HG02610 (cell line): ENCODE results near the gene LAMTOR4.
A peak's percentile ranks its signal among the peaks of the same experiment; 100 is the strongest.
"Not testable (repeated sequence)": the region's sequence is repeated elsewhere in the genome, so short reads cannot be mapped to it uniquely, and the experiment has no call there.

Experiments used
- ATAC-seq: cut with Tn5 transposase; IDR thresholded peaks from one replicate; pipeline ENCODE4 v1.9.1; 2021; ENCODE audit warnings: mild to moderate bottlenecking, moderate library complexity; ENCODE audit not compliant: unreplicated experiment

Gene LAMTOR4

DNA sequence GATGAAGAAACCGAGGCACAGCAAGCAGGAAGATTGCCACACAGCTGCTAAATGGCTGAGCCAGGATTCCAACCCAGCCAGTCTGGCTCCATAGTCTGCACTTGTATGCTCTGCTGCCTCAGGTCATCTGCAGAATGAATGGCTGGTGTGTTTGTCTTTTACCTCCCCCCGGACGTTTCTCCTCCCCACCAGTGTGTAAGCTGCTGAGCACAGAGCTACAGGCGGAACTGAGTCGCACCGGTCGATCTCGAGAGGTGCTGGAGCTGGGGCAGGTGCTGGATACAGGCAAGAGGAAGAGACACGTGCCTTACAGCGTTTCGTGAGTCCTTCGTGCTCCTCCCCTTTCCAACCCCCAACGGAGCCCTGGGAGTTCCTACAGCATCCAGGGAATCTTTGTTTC is 26.7 kb upstream of the LAMTOR4 start:
- no peak for ATAC-seq

- no peak for ATAC-seq
Measured at GRCh38 chr7:100122568-100122967, 26.1 kb upstream of the LAMTOR4 start.

DNA sequence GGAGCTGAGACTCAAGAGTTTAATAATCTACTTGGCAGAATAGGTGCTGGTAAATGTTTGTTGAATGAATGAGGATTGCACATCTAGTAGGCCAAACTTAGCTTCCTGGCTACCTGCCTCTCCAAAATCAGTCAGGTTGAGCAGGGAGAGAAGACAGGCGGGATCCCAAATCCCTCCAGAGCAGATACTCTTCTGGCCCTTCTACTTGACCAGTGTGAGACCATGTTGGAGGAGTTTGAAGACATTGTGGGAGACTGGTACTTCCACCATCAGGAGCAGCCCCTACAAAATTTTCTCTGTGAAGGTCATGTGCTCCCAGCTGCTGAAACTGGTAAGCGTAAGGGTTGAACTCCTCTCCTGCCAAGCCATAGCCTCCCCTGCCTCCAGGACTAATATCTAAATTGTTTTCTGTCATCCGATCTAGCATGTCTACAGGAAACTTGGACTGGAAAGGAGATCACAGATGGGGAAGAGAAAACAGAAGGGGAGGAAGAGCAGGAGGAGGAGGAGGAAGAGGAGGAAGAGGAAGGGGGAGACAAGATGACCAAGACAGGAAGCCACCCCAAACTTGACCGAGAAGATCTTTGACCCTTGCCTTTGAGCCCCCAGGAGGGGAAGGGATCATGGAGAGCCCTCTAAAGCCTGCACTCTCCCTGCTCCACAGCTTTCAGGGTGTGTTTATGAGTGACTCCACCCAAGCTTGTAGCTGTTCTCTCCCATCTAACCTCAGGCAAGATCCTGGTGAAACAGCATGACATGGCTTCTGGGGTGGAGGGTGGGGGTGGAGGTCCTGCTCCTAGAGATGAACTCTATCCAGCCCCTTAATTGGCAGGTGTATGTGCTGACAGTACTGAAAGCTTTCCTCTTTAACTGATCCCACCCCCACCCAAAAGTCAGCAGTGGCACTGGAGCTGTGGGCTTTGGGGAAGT is 24.2 kb upstream of the LAMTOR4 start:
- ATAC-seq = no peak

DNA sequence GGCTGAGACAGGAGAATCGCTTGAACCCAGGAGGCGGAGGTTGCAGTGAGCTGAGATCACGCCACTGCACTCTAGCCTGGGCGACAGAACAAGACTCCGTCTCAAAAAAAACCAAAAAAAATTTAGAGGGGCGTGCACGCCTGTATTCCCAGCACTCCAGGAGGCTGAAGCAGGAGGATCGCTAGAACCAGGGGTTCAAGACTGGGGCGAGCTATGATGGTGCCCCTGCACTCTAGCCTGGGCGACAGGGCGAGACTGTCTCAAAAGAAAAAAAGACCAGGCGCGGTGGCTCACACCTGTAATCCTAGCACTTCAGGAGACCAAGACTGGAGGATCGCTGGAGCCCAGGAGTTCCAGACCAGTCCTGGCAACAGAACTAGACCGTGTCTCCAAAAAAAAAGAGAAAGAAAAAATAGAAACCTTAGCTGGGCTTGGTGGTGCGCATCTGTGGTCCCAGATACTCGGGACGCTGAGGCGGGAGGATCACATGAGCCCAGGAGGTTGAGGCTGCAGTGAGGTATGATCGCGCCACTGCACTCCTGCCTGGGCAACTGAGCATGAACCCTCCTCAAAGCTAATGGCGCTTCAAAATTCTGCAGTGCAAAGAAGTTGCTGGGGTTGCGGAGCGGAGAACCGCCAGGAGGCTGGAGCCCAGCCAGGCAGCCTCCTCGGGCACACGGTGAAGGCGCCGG is 22.3 kb upstream of the LAMTOR4 start:
- ATAC-seq = peak; percentile 28

- ATAC-seq = peak; percentile 61
Measured at GRCh38 chr7:100126931-100127865, 21.5 kb upstream of the LAMTOR4 start, which contains the start of gene MBLAC1. Gene MBLAC1, plus strand, starts transcription at chr7:100126967. Its CDS starts 429 bp downstream, at chr7:100127396.

DNA sequence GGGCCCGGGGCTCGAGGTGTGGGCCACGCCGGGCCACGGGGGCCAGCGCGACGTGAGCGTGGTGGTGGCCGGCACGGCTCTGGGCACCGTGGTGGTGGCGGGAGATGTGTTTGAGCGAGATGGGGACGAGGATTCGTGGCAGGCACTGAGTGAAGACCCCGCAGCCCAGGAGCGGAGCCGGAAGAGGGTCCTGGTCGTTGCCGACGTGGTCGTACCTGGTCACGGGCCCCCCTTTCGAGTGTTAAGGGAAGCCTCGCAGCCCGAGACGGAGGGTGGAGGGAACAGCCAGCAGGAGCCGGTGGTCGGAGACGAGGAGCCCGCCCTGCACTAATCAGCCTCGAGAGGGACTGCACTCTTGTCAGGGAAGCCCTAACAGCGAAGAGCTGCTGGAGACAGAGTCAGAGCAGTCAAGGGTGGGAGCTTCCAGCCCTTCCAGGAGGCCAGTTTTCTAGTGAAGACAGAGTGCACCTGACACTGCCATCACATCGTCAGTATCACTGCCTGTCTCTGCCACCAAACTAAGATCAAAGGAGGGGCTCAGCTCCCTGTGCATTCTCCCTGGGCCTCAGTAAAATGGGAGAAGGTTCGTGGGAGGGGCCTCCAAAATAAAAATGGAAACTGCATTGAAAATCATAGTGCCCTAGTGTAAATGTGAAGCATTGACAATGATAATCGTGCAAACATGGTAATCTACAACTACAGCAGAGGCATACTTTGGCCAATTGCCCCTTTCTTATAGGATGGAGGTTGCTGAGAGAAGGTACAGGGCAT is 20.7 kb upstream of the LAMTOR4 start:
- ATAC-seq = no peak

GRCh38 chr7:100128637-100128963 is 20.1 kb upstream of the LAMTOR4 start:
- ATAC-seq = no peak

DNA sequence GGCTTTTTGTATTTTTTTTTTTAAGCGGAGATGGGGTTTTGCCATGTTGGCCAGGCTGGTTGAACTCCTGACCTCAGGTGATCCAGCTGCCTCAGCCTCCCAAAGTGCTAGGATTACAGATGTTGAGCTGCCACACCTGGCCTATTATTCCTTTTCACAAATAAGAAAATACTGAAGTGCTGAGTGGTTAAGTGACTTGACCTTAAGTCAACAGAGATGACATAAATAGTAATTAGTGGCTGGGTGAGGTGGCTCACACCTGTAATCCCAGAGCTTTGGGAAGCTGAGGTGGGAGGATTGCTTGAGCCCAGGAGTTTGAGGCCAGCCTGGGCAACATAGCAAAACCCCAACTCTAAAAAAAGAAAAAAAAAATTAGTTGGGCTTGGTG is 18.5 kb upstream of the LAMTOR4 start:
- not testable (repeated sequence) for ATAC-seq

GRCh38 chr7:100130608-100131453 is 17.9 kb upstream of the LAMTOR4 start:
- no peak for ATAC-seq

GRCh38 chr7:100132126-100132525 is 16.6 kb upstream of the LAMTOR4 start:
- ATAC-seq = no peak

DNA sequence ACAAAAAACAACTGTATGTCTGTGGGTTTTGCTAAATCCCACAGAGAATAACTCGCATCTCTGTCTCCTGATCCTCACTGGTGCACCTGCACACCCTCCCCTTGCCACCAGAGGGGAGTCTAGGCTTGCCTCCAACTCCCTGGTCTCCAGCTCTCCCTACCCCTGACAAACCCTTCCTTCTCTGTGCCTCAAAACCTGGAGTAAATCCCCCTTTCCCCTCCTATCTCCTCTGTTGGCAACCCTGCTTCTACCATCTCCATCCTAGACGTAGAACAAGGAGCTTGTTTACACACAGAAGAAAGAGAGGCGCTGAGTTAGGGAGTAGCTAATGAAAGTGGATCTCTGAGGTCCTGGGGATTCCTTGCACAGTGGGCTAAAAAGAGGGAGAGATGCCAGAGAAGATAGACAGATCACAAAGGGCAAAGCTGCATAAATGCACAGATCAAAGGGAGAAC is 16.0 kb upstream of the LAMTOR4 start:
- peak; percentile 73 for ATAC-seq

DNA sequence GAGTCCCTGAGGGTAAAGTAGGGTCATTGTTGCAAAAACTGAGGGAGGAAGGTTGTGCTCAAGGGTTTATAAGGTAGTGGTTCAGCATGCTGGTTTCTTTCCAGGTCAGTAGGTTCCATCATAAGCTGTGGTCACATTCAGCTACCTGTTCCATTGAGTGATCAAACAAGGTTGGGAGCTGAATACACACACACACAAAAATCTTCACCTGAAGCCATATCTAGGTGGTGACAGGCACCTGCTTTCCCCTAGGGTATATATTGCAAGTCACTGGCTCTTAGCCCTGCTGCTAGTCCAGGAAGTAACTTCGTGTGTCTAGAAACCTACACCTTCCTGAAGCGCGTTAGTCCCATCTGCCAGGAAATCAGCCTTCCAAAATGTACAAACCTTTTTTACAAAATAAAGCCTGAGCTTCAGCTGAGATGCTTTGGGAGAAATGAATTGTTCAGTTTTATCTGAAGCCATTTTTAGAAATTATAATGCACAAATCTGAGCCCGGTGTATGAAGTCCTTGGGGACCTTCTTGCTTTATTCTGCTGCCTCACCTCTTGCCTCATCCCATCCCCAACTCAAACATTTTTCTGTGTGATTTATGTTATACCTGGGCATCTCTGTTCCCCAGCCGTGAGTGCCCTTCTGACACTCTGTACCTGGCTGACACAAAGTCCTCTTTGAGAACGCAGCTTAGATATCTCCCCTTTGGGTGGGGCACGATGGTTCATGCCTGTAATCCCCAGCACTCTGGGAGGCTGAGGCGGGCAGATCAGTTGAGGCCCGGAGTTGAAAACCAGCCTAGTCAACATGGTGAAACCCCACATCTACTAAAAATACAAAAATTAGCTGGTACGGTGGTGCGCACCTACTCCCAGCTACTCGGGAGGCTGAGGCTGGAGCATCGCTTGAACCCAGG is 10.6 kb upstream of the LAMTOR4 start:
- ATAC-seq = no peak

GRCh38 chr7:100141555-100141949 is 7.2 kb upstream of the LAMTOR4 start:
- ATAC-seq = no peak

GRCh38 chr7:100142461-100142860 is 6.3 kb upstream of the LAMTOR4 start:
- ATAC-seq = no peak

GRCh38 chr7:100146350-100146749 is 2.4 kb upstream of the LAMTOR4 start:
- not testable (repeated sequence) for ATAC-seq

- ATAC-seq = no peak
Measured at GRCh38 chr7:100147278-100147677, 1.4 kb upstream of the LAMTOR4 start.

DNA sequence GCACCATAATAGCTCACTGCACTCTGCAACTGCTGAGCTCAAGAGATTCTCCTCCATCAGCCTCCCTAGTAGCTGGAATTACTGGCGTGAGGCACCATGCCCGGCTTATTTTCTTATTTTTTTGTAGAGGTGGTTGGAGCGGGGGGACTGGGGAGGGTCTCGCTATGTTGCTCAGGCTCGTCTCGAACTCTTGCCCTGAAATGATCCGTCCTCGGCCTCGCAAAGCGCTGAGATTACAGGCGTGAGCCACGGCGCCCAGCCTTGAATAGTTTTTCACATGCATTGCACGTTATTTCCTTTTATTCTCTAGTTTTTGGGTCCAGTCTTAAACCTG is 526 bp upstream of the LAMTOR4 start:
- no peak for ATAC-seq

GRCh38 chr7:100152404-100152803 is 3.7 kb downstream of the LAMTOR4 start:
- no peak for ATAC-seq
